IPS-NIHi7 (cell line): ENCODE data around the gene OXCT2.
"Not testable (repeated sequence)": the region's sequence is repeated elsewhere in the genome, so short reads cannot be mapped to it uniquely, and the experiment has no call there.

Experiments
- DNase-seq: peaks from one replicate; pipeline ENCODE4 v3.0.0; 2012; ENCODE audit warnings: mixed read lengths; ENCODE audit errors: extremely low spot score

OXCT2 gene

GRCh38 chr1:39771022-39771532, at the start of gene OXCT2:
OXCT2 (minus strand) TSS chr1:39771348; CDS start chr1:39771255, 93 bp downstream.
- DNase-seq = not testable (repeated sequence)

- DNase-seq = no peak
Measured at GRCh38 chr1:39819091-39819812, 48.1 kb upstream of the OXCT2 start.

- DNase-seq = no peak
Measured at GRCh38 chr1:39818482-39818881, 47.3 kb upstream of the OXCT2 start.

GRCh38 chr1:39817091-39817932, 46.2 kb upstream of the OXCT2 start:
- DNase-seq = not testable (repeated sequence)

GRCh38 chr1:39816415-39817090, 45.4 kb upstream of the OXCT2 start:
- DNase-seq = peak; percentile 89

GRCh38 chr1:39812913-39813312, 41.8 kb upstream of the OXCT2 start:
- no peak for DNase-seq

- no peak for DNase-seq
Measured at GRCh38 chr1:39808784-39809517, 37.8 kb upstream of the OXCT2 start.

GRCh38 chr1:39805385-39805784, 34.2 kb upstream of the OXCT2 start:
- DNase-seq = no peak

GRCh38 chr1:39802496-39803260, 31.5 kb upstream of the OXCT2 start:
- no peak for DNase-seq

- no peak for DNase-seq
Measured at GRCh38 chr1:39800471-39800835, 29.3 kb upstream of the OXCT2 start.

GRCh38 chr1:39799770-39800470, 28.8 kb upstream of the OXCT2 start:
- peak; percentile 88 for DNase-seq

- DNase-seq = peak; percentile 59
Measured at GRCh38 chr1:39798859-39799769, 28.0 kb upstream of the OXCT2 start.

- DNase-seq = no peak
Measured at GRCh38 chr1:39795651-39796050, 24.5 kb upstream of the OXCT2 start.

- DNase-seq = no peak
Measured at GRCh38 chr1:39791838-39792237, 20.7 kb upstream of the OXCT2 start.

- no peak for DNase-seq
Measured at GRCh38 chr1:39789571-39790110, 18.5 kb upstream of the OXCT2 start.

GRCh38 chr1:39788758-39789570, 17.8 kb upstream of the OXCT2 start, which contains the start of gene BMP8B:
BMP8B (minus strand) TSS chr1:39788865; CDS start chr1:39788485, 380 bp downstream.
- peak; percentile 62 for DNase-seq

GRCh38 chr1:39788426-39788757, 17.2 kb upstream of the OXCT2 start:
- no peak for DNase-seq

- DNase-seq = not testable (repeated sequence)
Measured at GRCh38 chr1:39787964-39788363, 16.8 kb upstream of the OXCT2 start.
